Measurements from ENCODE around the gene SULF2.

DNA sequence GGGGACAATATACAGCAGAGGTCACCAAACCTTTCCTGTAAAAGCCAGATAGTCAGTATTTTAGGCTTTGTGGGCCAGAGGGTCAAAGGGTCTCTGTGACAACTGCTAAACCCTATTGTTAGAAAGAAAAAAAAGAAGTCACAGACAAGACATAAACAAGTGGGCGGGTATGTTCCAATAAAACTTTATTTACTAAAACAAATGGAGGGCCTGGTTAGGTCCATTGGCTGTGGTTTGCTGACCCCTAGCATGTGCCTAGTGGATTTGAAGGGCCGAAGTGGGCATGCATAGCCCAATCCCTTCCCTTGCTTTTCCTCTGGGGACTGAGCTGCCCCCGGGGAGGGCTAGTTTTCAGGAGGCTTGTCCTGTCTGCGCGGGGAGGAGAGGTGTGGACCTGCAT lies 78.9 kb downstream of the SULF2 start:
- TF ChIP-seq, protein P1, sequence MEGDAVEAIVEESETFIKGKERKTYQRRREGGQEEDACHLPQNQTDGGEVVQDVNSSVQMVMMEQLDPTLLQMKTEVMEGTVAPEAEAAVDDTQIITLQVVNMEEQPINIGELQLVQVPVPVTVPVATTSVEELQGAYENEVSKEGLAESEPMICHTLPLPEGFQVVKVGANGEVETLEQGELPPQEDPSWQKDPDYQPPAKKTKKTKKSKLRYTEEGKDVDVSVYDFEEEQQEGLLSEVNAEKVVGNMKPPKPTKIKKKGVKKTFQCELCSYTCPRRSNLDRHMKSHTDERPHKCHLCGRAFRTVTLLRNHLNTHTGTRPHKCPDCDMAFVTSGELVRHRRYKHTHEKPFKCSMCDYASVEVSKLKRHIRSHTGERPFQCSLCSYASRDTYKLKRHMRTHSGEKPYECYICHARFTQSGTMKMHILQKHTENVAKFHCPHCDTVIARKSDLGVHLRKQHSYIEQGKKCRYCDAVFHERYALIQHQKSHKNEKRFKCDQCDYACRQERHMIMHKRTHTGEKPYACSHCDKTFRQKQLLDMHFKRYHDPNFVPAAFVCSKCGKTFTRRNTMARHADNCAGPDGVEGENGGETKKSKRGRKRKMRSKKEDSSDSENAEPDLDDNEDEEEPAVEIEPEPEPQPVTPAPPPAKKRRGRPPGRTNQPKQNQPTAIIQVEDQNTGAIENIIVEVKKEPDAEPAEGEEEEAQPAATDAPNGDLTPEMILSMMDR (conservative IDR thresholded peaks at IDR 0.05; ENCODE audit: low read depth, low read length): no peak
- TF ChIP-seq RAD21 (IDR thresholded peaks at IDR 0.05; ENCODE audit: low read length): no peak
- TF ChIP-seq CEBPB (IDR thresholded peaks at IDR 0.05; ENCODE audit: low read depth, low read length): no peak
- TF ChIP-seq MAFK (IDR thresholded peaks at IDR 0.05; ENCODE audit: low read depth, low read length): no peak
- no peak for TF ChIP-seq FOS (IDR thresholded peaks at IDR 0.05; ENCODE audit: low read depth, low read length)
- TF ChIP-seq RCOR1 (IDR thresholded peaks at IDR 0.05; ENCODE audit: insufficient replicate concordance, low read length): no peak
- no peak for TF ChIP-seq CHD1 (IDR thresholded peaks at IDR 0.05; ENCODE audit: low read depth, low read length)
- TF ChIP-seq POLR2A (IDR thresholded peaks at IDR 0.05; ENCODE audit: low read depth, low read length): no peak
- TF ChIP-seq USF2 (IDR thresholded peaks at IDR 0.05; ENCODE audit: low read depth, low read length): no peak

Measured in IMR-90 (cell line).